Measurements from ENCODE around the gene CMSS1.
A peak's percentile ranks its signal among the peaks of the same experiment; 100 is the strongest.

The CMSS1 gene

DNA sequence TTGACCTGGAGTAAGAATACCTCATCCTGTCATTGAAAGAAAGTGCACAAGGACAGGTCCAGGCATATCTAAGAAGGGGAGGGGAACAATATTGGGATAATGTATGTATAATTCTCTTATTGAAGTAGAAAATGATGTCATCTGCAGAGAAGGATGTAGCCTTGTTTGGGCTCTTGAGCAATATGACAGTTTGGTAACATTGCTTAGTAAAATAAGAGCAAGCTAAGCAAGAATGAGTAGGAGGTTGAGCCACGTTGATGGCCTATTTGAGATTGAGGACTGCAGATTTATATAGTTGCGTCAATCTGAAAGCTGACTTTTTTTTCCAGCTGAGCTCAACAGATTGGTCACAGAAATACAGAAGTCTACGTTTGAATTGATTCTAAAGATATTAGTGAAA, 151.5 kb downstream of the CMSS1 start:
- no peak overlapping the region for H3K4me2 ChIP-seq (ENCODE audit: low read depth, low read length, poor library complexity, severe bottlenecking)
- H3K27me3 ChIP-seq (ENCODE audit: insufficient read depth, low read length, poor library complexity, severe bottlenecking), result no peaks in the 10 kb centered on the region
- no peak overlapping the region for H2AFZ ChIP-seq (ENCODE audit: low read length)
- TF ChIP-seq, protein P1, sequence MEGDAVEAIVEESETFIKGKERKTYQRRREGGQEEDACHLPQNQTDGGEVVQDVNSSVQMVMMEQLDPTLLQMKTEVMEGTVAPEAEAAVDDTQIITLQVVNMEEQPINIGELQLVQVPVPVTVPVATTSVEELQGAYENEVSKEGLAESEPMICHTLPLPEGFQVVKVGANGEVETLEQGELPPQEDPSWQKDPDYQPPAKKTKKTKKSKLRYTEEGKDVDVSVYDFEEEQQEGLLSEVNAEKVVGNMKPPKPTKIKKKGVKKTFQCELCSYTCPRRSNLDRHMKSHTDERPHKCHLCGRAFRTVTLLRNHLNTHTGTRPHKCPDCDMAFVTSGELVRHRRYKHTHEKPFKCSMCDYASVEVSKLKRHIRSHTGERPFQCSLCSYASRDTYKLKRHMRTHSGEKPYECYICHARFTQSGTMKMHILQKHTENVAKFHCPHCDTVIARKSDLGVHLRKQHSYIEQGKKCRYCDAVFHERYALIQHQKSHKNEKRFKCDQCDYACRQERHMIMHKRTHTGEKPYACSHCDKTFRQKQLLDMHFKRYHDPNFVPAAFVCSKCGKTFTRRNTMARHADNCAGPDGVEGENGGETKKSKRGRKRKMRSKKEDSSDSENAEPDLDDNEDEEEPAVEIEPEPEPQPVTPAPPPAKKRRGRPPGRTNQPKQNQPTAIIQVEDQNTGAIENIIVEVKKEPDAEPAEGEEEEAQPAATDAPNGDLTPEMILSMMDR (conservative IDR thresholded peaks at IDR 0.05; ENCODE audit: low read length), result no peak
- TF ChIP-seq EZH2phosphoT487 (IDR thresholded peaks at IDR 0.05; ENCODE audit: borderline replicate concordance), result no peak
- no peaks in the 10 kb centered on the region for H3K9me3 ChIP-seq (ENCODE audit: insufficient read depth, low read depth, low read length)
- peaks cover 13% of the 10 kb centered on the region for H3K4me1 ChIP-seq (ENCODE audit: insufficient read depth, low read length, poor library complexity, severe bottlenecking)
- no peak overlapping the region for H3K4me3 ChIP-seq (ENCODE audit: low read length, poor library complexity, severe bottlenecking)
- H3K79me2 ChIP-seq (ENCODE audit: insufficient read depth, low read length), result no peaks in the 10 kb centered on the region
- no peaks in the 10 kb centered on the region for H3K36me3 ChIP-seq (ENCODE audit: insufficient read depth, low read length)
- no peaks in the 10 kb centered on the region for H3F3A ChIP-seq (ENCODE audit: low read depth)
- no peaks in the 10 kb centered on the region for H4K20me1 ChIP-seq (ENCODE audit: insufficient read depth, low read length, poor library complexity, severe bottlenecking)
- H3K9me2 ChIP-seq (replicated peaks; ENCODE audit: low read depth, low read length), result no peaks in the 10 kb centered on the region
- H3K9ac ChIP-seq (ENCODE audit: low read depth, low read length, poor library complexity, severe bottlenecking), result no peak overlapping the region

DNA sequence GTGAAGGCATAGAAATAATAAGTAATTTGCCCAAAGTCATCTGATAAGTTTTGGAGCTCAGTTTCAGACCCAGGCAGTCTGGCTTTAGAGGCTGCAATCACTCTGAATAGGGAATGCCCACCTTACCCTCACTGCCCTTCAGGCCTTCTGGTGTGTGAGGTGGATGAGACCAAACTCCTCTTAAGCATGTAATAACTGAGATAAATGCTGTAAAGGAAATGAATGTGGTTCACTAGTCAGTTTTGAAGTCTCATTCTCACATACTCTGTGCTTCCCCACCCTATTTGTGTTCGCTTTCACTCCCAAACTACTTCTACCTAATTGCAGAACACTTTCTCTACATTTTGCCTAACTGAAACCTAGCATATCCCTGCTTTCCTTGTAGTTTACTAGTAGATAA, 152.5 kb downstream of the CMSS1 start:
- TF ChIP-seq, protein P1 (conservative IDR thresholded peaks at IDR 0.05; ENCODE audit: low read length), result no peak
- no peak for TF ChIP-seq EZH2phosphoT487 (IDR thresholded peaks at IDR 0.05; ENCODE audit: borderline replicate concordance)
- no peaks in the 10 kb centered on the region for H3K9me2 ChIP-seq (replicated peaks; ENCODE audit: low read depth, low read length)
- no peak overlapping the region for H2AFZ ChIP-seq (ENCODE audit: low read length)
- H3K79me2 ChIP-seq (ENCODE audit: insufficient read depth, low read length), result no peaks in the 10 kb centered on the region
- no peaks in the 10 kb centered on the region for H3K36me3 ChIP-seq (ENCODE audit: insufficient read depth, low read length)
- no peak overlapping the region for H3K4me3 ChIP-seq (ENCODE audit: low read length, poor library complexity, severe bottlenecking)
- no peaks in the 10 kb centered on the region for H3K27me3 ChIP-seq (ENCODE audit: insufficient read depth, low read length, poor library complexity, severe bottlenecking)
- H3K4me1 ChIP-seq (ENCODE audit: insufficient read depth, low read length, poor library complexity, severe bottlenecking), result peaks cover 13% of the 10 kb centered on the region
- no peaks in the 10 kb centered on the region for H3F3A ChIP-seq (ENCODE audit: low read depth)
- peak overlapping the region; percentile 27 for H3K4me2 ChIP-seq (ENCODE audit: low read depth, low read length, poor library complexity, severe bottlenecking)
- no peaks in the 10 kb centered on the region for H4K20me1 ChIP-seq (ENCODE audit: insufficient read depth, low read length, poor library complexity, severe bottlenecking)
- no peaks in the 10 kb centered on the region for H3K9me3 ChIP-seq (ENCODE audit: insufficient read depth, low read depth, low read length)
- no peak overlapping the region for H3K9ac ChIP-seq (ENCODE audit: low read depth, low read length, poor library complexity, severe bottlenecking)

DNA sequence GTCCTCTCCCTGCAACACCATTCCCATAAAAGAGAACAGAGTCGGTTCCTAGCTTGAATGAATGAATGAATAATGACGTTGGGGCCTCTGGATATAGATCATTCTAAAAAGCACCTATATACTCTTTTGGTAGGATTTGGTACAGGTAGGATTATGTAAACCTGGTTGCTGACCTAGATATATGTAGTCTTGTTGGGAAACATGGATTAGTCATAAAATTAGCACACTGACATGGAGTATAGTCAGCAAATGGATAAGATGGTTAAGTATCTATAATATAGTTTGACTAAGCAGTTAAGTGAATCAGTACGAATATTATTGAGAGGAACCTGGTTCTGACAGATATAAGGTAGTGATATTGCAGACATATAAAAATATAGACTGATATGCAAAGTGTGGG, 154.1 kb downstream of the CMSS1 start:
- Histone ChIP-seq H3K9me2 (replicated peaks; ENCODE audit: low read depth, low read length) (no peaks in the 10 kb centered on the region), H3K27me3 (ENCODE audit: insufficient read depth, low read length, poor library complexity, severe bottlenecking) (no peaks in the 10 kb centered on the region), H3K36me3 (ENCODE audit: insufficient read depth, low read length) (no peaks in the 10 kb centered on the region), H3K4me1 (ENCODE audit: insufficient read depth, low read length, poor library complexity, severe bottlenecking) (peaks cover 13% of the 10 kb centered on the region), H3F3A (ENCODE audit: low read depth) (no peaks in the 10 kb centered on the region), H3K9me3 (ENCODE audit: insufficient read depth, low read depth, low read length) (no peaks in the 10 kb centered on the region), H3K79me2 (ENCODE audit: insufficient read depth, low read length) (no peaks in the 10 kb centered on the region), H3K9ac (ENCODE audit: low read depth, low read length, poor library complexity, severe bottlenecking) (no peak overlapping the region), H4K20me1 (ENCODE audit: insufficient read depth, low read length, poor library complexity, severe bottlenecking) (no peaks in the 10 kb centered on the region), H3K4me2 (ENCODE audit: low read depth, low read length, poor library complexity, severe bottlenecking) (no peak overlapping the region), H3K4me3 (ENCODE audit: low read length, poor library complexity, severe bottlenecking) (no peak overlapping the region), H2AFZ (ENCODE audit: low read length) (no peak overlapping the region)
- no peak for TF ChIP-seq EZH2phosphoT487 (IDR thresholded peaks at IDR 0.05; ENCODE audit: borderline replicate concordance)
- TF ChIP-seq, protein P1 (conservative IDR thresholded peaks at IDR 0.05; ENCODE audit: low read length), result no peak

Measured in Loucy (cell line).